Kidney tubule cell (primary cell): ENCODE results near the gene CHCHD6.

Source experiments
- DNase-seq: peaks from one replicate; pipeline ENCODE4 v3.0.0-alpha.2; 2018; ENCODE audit warnings: low spot score

The CHCHD6 gene

GRCh38 chr3:126961191-126961790 is 257.3 kb downstream of the CHCHD6 start:
- no peak for DNase-seq

- DNase-seq = no peak
Observed at GRCh38 chr3:126961791-126962461, 257.9 kb downstream of the CHCHD6 start.

DNA sequence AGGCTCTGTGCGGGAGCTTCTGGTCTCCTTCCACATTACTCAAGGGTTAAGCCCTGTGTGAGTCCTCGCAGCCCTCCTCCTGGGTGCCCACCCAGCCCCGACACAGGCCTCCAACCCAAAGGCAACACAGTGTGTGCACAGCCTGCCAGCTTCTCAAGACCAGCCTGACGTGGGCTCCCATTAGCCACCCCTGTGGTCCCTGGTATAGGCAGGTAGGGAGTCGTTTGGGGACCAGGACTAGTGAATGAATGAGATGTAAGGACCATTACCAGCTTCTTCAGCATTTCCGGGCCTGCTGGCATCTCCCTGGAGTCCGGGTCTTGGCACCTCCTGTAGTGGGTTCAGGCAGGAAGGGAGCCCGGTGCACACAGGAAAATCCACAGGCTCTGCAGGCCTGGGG is 258.7 kb downstream of the CHCHD6 start:
- no peak for DNase-seq

- no peak for DNase-seq
Observed at GRCh38 chr3:126963261-126964190, 259.5 kb downstream of the CHCHD6 start.

GRCh38 chr3:126964261-126964660 is 260.2 kb downstream of the CHCHD6 start:
- DNase-seq = no peak

- DNase-seq = no peak
Observed at GRCh38 chr3:126964950-126965349, 260.9 kb downstream of the CHCHD6 start.

- no peak for DNase-seq
Observed at GRCh38 chr3:126965526-126966080, 261.6 kb downstream of the CHCHD6 start.

DNA sequence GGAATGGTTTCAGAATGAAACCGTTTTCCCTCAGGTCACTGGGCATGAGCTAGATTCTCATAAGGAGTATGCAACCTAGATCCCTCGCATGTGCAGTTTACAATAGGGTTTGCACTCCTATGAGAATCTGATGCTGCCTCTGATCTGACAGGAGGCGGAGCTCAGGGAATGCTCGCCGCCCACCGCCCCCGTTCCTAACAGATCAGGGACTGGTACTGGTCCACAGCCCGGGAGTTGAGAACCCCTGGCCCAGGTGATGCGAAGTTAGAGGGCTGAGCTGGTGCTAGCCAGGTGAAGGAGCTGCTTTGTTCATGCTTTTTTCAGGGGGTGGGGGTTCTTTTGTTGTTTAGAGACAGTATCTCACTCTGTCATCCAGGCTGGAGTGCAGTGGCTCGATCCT is 263.3 kb downstream of the CHCHD6 start:
- DNase-seq = no peak

GRCh38 chr3:126968391-126969390 is 264.7 kb downstream of the CHCHD6 start:
- DNase-seq = no peak

- DNase-seq = peak; percentile 77
Observed at GRCh38 chr3:126969586-126969985, 265.5 kb downstream of the CHCHD6 start.

DNA sequence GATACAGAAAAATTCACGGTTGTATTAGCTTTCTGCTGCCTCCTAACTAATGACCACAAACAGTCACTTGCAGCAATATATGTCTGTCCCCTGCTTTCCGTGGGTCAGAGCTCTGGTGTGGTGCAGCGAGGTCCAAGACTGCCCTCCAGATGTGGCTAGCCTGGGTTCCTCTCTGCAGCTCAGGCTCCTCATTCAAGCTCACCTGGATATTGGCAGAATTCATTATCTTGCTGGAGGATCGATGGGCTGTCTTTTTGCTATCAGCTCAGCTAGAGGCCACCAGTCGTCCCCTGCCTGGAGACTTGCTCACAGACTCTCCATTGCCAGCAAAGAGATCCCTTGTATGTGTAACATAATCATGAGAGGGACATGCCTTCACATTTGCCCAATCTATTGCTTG is 266.1 kb downstream of the CHCHD6 start:
- no peak for DNase-seq

DNA sequence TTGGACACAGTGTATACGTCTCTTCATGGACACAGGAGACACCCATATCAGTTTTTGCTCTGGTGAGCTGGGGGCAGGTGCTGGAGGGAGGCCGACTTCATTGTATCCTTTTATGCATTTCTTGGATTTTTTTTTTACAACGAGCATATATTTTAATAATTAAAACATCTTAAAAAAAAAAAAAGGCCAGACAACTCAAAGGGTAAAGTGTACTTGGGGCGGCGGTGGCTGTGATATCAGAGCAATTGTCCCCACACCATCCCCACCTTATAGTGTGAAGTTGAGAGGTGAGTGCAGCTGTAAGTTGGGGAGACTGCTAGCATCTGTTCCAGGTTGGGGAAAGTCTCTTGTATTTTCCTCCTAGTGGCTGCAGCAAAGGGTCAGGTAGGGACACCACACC is 266.9 kb downstream of the CHCHD6 start:
- DNase-seq = no peak

DNA sequence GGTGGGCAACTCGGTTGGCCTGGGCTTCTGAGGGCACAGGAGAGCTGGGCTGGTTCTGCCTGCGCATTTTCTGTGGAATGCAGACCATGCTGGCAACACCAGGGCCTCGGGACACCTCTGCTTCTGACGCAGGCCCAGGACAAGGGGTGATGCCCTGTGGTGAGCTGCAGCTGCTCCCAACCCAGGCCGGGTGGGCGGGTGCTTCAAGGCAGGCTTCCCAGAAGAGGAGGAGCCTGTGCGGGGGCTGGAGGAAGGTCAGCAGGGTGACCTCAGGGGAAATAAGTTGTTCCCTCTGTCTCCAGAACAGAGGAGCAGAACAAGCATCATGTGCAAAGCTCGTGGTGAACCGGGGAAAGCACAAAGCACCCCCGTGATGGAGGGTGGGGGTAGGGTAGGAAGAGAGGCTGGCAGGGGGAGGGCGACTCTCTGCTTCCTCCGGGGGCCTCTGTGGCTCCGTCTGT is 267.9 kb downstream of the CHCHD6 start:
- DNase-seq = no peak

GRCh38 chr3:126972866-126973265 is 268.8 kb downstream of the CHCHD6 start:
- no peak for DNase-seq

- no peak for DNase-seq
Observed at GRCh38 chr3:126973814-126974213, 269.8 kb downstream of the CHCHD6 start.

- no peak for DNase-seq
Observed at GRCh38 chr3:126974756-126975155, 270.7 kb downstream of the CHCHD6 start.

DNA sequence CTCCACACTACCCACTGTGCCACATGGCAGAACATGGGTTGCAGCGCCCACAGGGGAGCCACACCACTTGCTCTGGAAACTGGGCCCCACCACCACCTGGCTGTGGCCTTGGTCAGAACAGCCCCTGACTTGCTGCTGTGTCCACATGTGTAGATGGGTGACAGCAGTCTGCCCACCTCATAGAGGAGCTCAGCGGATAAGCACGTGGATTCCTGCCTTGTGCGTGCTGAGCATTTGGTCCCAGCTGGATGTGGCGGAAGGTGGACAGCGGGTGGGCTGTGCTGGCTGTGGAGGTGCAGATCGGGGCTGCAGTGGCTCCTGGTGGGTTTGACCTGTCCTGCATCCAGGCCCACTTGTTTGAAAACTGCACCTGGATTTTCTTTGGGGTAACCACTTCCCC is 272.9 kb downstream of the CHCHD6 start:
- no peak for DNase-seq

GRCh38 chr3:126977821-126978220 is 273.8 kb downstream of the CHCHD6 start:
- no peak for DNase-seq

DNA sequence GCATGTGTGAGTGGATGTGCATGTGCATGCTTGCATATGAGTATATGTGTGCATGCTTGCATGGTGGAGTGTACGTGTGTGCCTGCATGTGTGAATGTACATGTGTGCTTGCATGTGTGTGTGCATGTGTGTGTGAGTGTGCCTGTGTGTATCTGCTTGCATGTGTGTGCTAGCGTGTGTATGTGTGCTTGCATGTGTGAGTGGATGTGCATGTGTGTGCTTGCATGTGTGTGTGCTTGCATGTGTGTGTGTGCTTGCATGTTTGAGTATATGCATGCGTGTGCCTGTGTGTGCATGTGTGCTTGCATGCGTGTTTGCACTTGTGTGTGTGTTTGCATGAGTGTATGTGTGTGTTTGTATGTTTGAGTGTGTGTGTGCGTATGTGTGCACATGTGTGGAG is 274.3 kb downstream of the CHCHD6 start:
- no peak for DNase-seq

DNA sequence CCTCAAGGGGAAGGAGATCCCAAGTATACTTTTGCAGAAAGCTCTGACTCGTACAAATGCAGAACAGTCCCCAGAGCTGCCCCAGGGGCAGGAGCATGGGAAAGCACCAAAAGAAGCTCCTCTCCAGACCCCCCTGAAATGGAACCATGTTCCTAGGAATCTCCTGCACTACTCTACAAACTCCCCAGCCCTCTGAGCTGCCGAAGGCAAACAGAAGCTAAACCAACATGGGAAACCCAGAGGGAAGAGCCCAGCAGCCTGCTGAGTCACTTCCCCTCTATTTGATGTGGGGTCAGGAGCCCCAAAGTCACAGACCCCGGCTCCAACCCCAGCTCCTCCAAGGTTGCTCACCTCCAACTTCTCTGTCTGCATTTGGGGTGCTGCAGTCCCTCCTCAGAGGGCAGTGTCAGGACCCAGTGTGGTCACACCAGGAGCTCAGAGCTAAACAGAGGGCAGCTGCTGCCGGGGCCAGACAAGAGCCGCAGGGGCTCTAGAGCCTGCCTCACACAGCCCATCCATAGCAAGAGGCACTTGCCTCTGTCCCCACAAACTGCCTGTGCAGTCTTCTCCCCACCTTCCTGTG is 275.1 kb downstream of the CHCHD6 start:
- no peak for DNase-seq

DNA sequence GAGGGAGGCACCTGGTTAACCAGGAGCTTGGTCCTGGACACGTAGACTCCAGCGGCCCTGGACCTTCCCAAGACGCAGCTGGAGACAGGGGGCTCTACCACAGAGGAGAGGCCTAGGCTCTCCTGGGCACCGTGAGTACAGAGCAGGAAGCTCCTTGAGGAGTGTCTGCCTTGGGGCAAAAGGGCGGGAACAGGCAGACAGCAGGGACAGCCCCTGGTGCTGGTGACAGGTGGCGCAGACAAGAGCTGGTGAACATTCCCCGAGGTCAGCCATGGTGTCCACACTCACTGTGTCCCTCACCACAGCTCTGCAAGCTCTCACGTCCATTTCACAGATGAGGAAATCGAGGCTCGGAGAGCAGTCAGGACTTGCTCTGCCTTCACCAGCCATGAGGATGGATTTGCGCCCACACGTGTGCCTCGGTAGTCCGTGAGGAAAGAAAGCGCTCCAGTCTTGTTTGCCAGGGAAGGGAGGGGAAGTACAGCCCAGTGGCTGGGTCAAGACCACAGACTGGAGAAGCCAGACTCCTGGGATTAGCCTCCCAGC is 276.3 kb downstream of the CHCHD6 start:
- DNase-seq = no peak
